Uterus (tissue), 2 donors: ENCODE data around the gene CDX1.

Source experiments
- POLR2A ChIP-seq, 2 donors: fragments of 450-650 bp; IDR thresholded peaks; one replicate each; pipeline ENCODE4 v1.6.1; 2016; ENCODE audit warnings: antibody characterized with exemption in 2 of 2, mild to moderate bottlenecking in 1 of 2, moderate library complexity in 1 of 2
- TF ChIP-seq, protein P1 (sequence below), 4 experiments: fragments of 200-600 bp in 2 of 4; fragments of 450-650 bp in 2 of 4; sonication (generic) in 2 of 4; IDR thresholded peaks; one replicate each; pipeline ENCODE4 v1.5.1; 2016 to 2019; ENCODE audit warnings: antibody characterized with exemption in 4 of 4, mild to moderate bottlenecking in 2 of 4, moderate library complexity in 1 of 4

GRCh38 chr5:150156540-150156939, 10.0 kb upstream of the CDX1 start:
- no peak for TF ChIP-seq POLR2A (IDR thresholded peaks at IDR 0.05)
- TF ChIP-seq, protein P1, sequence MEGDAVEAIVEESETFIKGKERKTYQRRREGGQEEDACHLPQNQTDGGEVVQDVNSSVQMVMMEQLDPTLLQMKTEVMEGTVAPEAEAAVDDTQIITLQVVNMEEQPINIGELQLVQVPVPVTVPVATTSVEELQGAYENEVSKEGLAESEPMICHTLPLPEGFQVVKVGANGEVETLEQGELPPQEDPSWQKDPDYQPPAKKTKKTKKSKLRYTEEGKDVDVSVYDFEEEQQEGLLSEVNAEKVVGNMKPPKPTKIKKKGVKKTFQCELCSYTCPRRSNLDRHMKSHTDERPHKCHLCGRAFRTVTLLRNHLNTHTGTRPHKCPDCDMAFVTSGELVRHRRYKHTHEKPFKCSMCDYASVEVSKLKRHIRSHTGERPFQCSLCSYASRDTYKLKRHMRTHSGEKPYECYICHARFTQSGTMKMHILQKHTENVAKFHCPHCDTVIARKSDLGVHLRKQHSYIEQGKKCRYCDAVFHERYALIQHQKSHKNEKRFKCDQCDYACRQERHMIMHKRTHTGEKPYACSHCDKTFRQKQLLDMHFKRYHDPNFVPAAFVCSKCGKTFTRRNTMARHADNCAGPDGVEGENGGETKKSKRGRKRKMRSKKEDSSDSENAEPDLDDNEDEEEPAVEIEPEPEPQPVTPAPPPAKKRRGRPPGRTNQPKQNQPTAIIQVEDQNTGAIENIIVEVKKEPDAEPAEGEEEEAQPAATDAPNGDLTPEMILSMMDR (IDR thresholded peaks at IDR 0.05): no peak
